GM23338 (cell line): Measurements from ENCODE around the gene BAG3. TPM values are rescaled to one million over a fixed set of nuclear protein-coding genes. Genes with fewer than 3 reads are reported as not detected.

ENCODE experiments used
- ATAC-seq: fragments of 200-7000 bp; cut with Tn5 transposase; 3 replicates; pipeline ENCODE4 v1.9.1; 2020
- DNase-seq: peaks from one replicate; pipeline ENCODE4 v3.0.0-alpha.2; 2015; ENCODE audit warnings: low spot score
- H2AFZ ChIP-seq: fragments of 200-600 bp; sonication (generic); 2 replicates; pipeline ENCODE4 v1.8.0; 2016; ENCODE audit warnings: antibody characterized with exemption, mild to moderate bottlenecking, moderate library complexity
- H3F3A ChIP-seq: fragments of 200-600 bp; sonication (generic); replicated peaks from 2 replicates; pipeline ENCODE4 v1.8.0; 2017; ENCODE audit warnings: antibody characterized with exemption, mixed run types, low read depth
- H3K27ac ChIP-seq: fragments of 200-600 bp; sonication (generic); 2 replicates; pipeline ENCODE4 v1.6.1; 2016; ENCODE audit warnings: low read depth
- H3K27me3 ChIP-seq: fragments of 200-600 bp; sonication (generic); 2 replicates; pipeline ENCODE4 v1.8.0; 2016; ENCODE audit warnings: mild to moderate bottlenecking, mixed run types, moderate library complexity; ENCODE audit not compliant: insufficient read depth
- H3K36me3 ChIP-seq: fragments of 200-600 bp; sonication (generic); 2 replicates; pipeline ENCODE4 v1.8.0; 2016; ENCODE audit warnings: mild to moderate bottlenecking; ENCODE audit not compliant: insufficient read depth
- H3K4me1 ChIP-seq: fragments of 200-600 bp; sonication (generic); 2 replicates; pipeline ENCODE4 v1.8.0; 2016; ENCODE audit warnings: mild to moderate bottlenecking, moderate library complexity; ENCODE audit not compliant: insufficient read depth
- H3K4me2 ChIP-seq: fragments of 200-600 bp; sonication (generic); 2 replicates; pipeline ENCODE4 v1.7.1; 2017; ENCODE audit warnings: mixed run types
- H3K4me3 ChIP-seq: fragments of 200-600 bp; sonication (generic); 2 replicates; pipeline ENCODE4 v1.6.1; 2016; ENCODE audit warnings: mixed run types
- H3K79me2 ChIP-seq: fragments of 200-600 bp; sonication (generic); replicated peaks from 2 replicates; pipeline ENCODE4 v1.8.0; 2017; ENCODE audit warnings: mild to moderate bottlenecking; ENCODE audit not compliant: insufficient read depth
- H3K9me2 ChIP-seq: fragments of 200-600 bp; sonication (generic); 2 replicates; pipeline ENCODE4 v1.8.0; 2017; ENCODE audit not compliant: insufficient read depth
- H4K20me1 ChIP-seq: fragments of 200-600 bp; sonication (generic); replicated peaks from 2 replicates; pipeline ENCODE4 v1.8.0; 2017; ENCODE audit warnings: mild to moderate bottlenecking; ENCODE audit not compliant: insufficient read depth
- H3K27ac Mint-ChIP-seq: 2 replicates; pipeline ENCODE4 v1.8.0; 2020; ENCODE audit warnings: inconsistent platforms, mild to moderate bottlenecking, moderate library complexity, mixed read lengths
- H3K27me3 Mint-ChIP-seq: 3 replicates; pipeline ENCODE4 v1.8.0; 2022; ENCODE audit warnings: low read depth, mild to moderate bottlenecking, moderate library complexity, mixed read lengths, inconsistent platforms; ENCODE audit not compliant: insufficient read depth, poor library complexity
- H3K36me3 Mint-ChIP-seq: 3 replicates; pipeline ENCODE4 v1.8.0; 2021; ENCODE audit warnings: low read depth, mild to moderate bottlenecking, inconsistent platforms, moderate library complexity, mixed read lengths
- H3K4me1 Mint-ChIP-seq: 3 replicates; pipeline ENCODE4 v1.8.0; 2020; ENCODE audit warnings: mild to moderate bottlenecking, inconsistent platforms, mixed read lengths
- H3K4me3 Mint-ChIP-seq: 3 replicates; pipeline ENCODE4 v1.8.0; 2021; ENCODE audit warnings: moderate library complexity, mild to moderate bottlenecking, inconsistent platforms, mixed read lengths
- H3K9me3 Mint-ChIP-seq: 3 replicates; pipeline ENCODE4 v1.8.0; 2020; ENCODE audit warnings: moderate library complexity, mild to moderate bottlenecking, inconsistent platforms, mixed read lengths
- CTCF ChIP-seq, 2 experiments: fragments of 200-600 bp in 1 of 2; sonication (generic) in 1 of 2; conservative IDR thresholded peaks; 2 replicates each; pipeline versions ENCODE4 v1.5.1 to v1.6.1; 2016 to 2017; ENCODE audit warnings: antibody characterized with exemption in 2 of 2, low read depth in 2 of 2, mild to moderate bottlenecking in 2 of 2, moderate library complexity in 1 of 2
- POLR2AphosphoS5 ChIP-seq: IDR thresholded peaks from 2 replicates; pipeline ENCODE4 v1.6.1; 2016; ENCODE audit warnings: antibody characterized with exemption, low read depth
- ZNF462 ChIP-seq: fragments of 250-450 bp; sonication (Bioruptor Pico); IDR thresholded peaks from 2 replicates; pipeline ENCODE4 v1.5.0; 2020; ENCODE audit warnings: mild to moderate bottlenecking, moderate library complexity
- long read RNA-seq: library from polyadenylated mRNA; unstranded; transcript quantifications from one replicate; pipeline ENCODE4 v2.0.0, GENCODE V29; 2020; ENCODE audit not compliant: unreplicated experiment
- polyA plus RNA-seq: library from polyadenylated mRNA; unstranded; fragments of >200 nt; fragmentation: Nextera tagmentation; extraction: Ambion mirVana; gene quantifications from 2 replicates; pipeline ENCODE4 v1.2.1, GENCODE V29; 2016
- total RNA-seq: library from RNA; depleted of rRNA; stranded (reverse); fragments of >200 nt; shearing (Covaris generic); gene quantifications from 2 replicates; pipeline ENCODE4 v1.2.3, GENCODE V29; 2014; rRNA removed

The BAG3 gene
- total RNA-seq, result 8.2 TPM in 2 replicates
- polyA plus RNA-seq, result 8.4 and 8.6 TPM in 2 replicates
- long read RNA-seq, partial matches to known transcripts, result 1 of 5 reads
- long read RNA-seq, other reads (novel, unspliced or antisense), result 0 of 5 reads

GRCh38 chr10:119650692-119651513 lies at the start of gene BAG3:
Gene BAG3 (plus strand): TSS chr10:119651380. CDS start chr10:119651676, 296 bp downstream.
- no peak for TF ChIP-seq CTCF (conservative IDR thresholded peaks at IDR 0.05; ENCODE audit: low read depth in 2 of 2)
- TF ChIP-seq POLR2AphosphoS5, result peak; percentile 79
- H3K27me3 ChIP-seq, result peaks cover 4% of the 10 kb centered on the region
- H3F3A ChIP-seq, result 0 out of 2 replicates have a peak, but pooled peaks cover 4% of the 10 kb centered on the region
- peak within 1 kb of the TSS; percentile 89 for H3K4me2 ChIP-seq
- peak within 1 kb of the TSS; percentile 92 for H3K27ac ChIP-seq
- peaks cover 33% of the 10 kb centered on the region for H3K4me1 ChIP-seq
- H3K36me3 Mint-ChIP-seq, result no peaks in the 10 kb centered on the region
- H3K36me3 ChIP-seq, result no peaks in the 10 kb centered on the region
- H2AFZ ChIP-seq, result peak within 1 kb of the TSS; percentile 98
- H3K9me3 Mint-ChIP-seq, result peaks cover 6% of the 10 kb centered on the region; the same call in 2 of the 3 replicates
- peaks cover 7% of the 10 kb centered on the region for H3K27me3 Mint-ChIP-seq
- H4K20me1 ChIP-seq, result no peaks in the 10 kb centered on the region; the same call in 1 of the 2 replicates
- peak; percentile 85 for ATAC-seq
- peaks cover 33% of the 10 kb centered on the region for H3K79me2 ChIP-seq
- peak; percentile 93 for DNase-seq
- peak within 1 kb of the TSS; percentile 96 for H3K27ac Mint-ChIP-seq
- H3K4me3 ChIP-seq, result peak within 1 kb of the TSS; percentile 92
- no peaks in the 10 kb centered on the region for H3K9me2 ChIP-seq
- H3K4me3 Mint-ChIP-seq, result peak within 1 kb of the TSS; percentile 89
- peaks cover 37% of the 10 kb centered on the region for H3K4me1 Mint-ChIP-seq

GRCh38 chr10:119602241-119603095 lies 48.7 kb upstream of the BAG3 start:
- TF ChIP-seq ZNF462 (CRISPR knock-in tag), result no peak
- peak; percentile 76 to 84 for TF ChIP-seq CTCF (conservative IDR thresholded peaks at IDR 0.05; ENCODE audit: low read depth in 2 of 2)
- H3K9me3 Mint-ChIP-seq, result peaks cover 14% of the 10 kb centered on the region
- peaks cover 4% of the 10 kb centered on the region; the same call in 2 of the 3 replicates for H3K4me1 Mint-ChIP-seq
- peaks cover 4% of the 10 kb centered on the region for H3K27me3 Mint-ChIP-seq
- H3K4me3 Mint-ChIP-seq, result no peak overlapping the region
- Histone ChIP-seq H3K4me3 (no peak overlapping the region), H3K4me2 (no peak overlapping the region), H3F3A (no peaks in the 10 kb centered on the region), H2AFZ (no peak overlapping the region), H3K4me1 (no peaks in the 10 kb centered on the region), H3K9me2 (no peaks in the 10 kb centered on the region), H4K20me1 (no peaks in the 10 kb centered on the region), H3K27ac (no peak overlapping the region), H3K27me3 (no peaks in the 10 kb centered on the region), H3K79me2 (no peaks in the 10 kb centered on the region), H3K36me3 (no peaks in the 10 kb centered on the region)
- ATAC-seq (peak; percentile 98), DNase-seq (peak; percentile 86)
- H3K27ac Mint-ChIP-seq, result no peak overlapping the region
- H3K36me3 Mint-ChIP-seq, result peaks cover 15% of the 10 kb centered on the region
